Panc1 (cell line): Measurements from ENCODE around the gene HEPACAM. TPM values are rescaled to one million over a fixed set of nuclear protein-coding genes. Genes with fewer than 3 reads are reported as not detected.

Source experiments
- ATAC-seq: fragments of 200-7000 bp; cut with Tn5 transposase; 2 replicates; pipeline ENCODE4 v1.9.1; 2020; ENCODE audit warnings: mild to moderate bottlenecking, moderate library complexity
- BruUV-seq: library from RNA; stranded (reverse); fragments of 400-500 nt; replicated peaks from 2 replicates; lab custom pipeline; 2021; lab: Mats Ljungman, UMichigan
- CTCF ChIA-PET: fragments of 300-600 bp; sonication (Branson Sonifier 250); formaldehyde crosslinking; loops from one replicate; lab custom pipeline; 2022; ENCODE audit warnings: antibody characterized with exemption; lab: Charles Lee
- POLR2A ChIA-PET: fragments of 300-600 bp; sonication (Branson Sonifier 250); formaldehyde crosslinking; loops from one replicate; lab custom pipeline; 2022; ENCODE audit warnings: antibody characterized with exemption; lab: Charles Lee
- DNase-seq: peaks from one replicate; pipeline ENCODE4 v3.0.0-alpha.2; 2010; ENCODE audit warnings: low read depth, low spot score
- H3K27ac ChIP-seq: 2 replicates; pipeline ENCODE4 v1.5.1; 2011; ENCODE audit warnings: mild to moderate bottlenecking, low read length, inconsistent platforms
- H3K27me3 ChIP-seq: fragments of 200-500 bp; sonication (Bioruptor generic); 2 replicates; pipeline ENCODE4 v1.6.0; 2014; ENCODE audit warnings: low read length, inconsistent platforms; ENCODE audit not compliant: control insufficient read depth, insufficient read depth
- H3K36me3 ChIP-seq: fragments of 200-500 bp; sonication (Bioruptor generic); 2 replicates; pipeline ENCODE4 v1.5.1; 2014; ENCODE audit warnings: inconsistent platforms, mild to moderate bottlenecking, low read length, moderate library complexity; ENCODE audit not compliant: control insufficient read depth, insufficient read depth
- H3K4me1 ChIP-seq: 2 replicates; pipeline ENCODE4 v1.5.1; 2011; ENCODE audit warnings: inconsistent platforms, mild to moderate bottlenecking, low read length, moderate library complexity; ENCODE audit not compliant: control insufficient read depth, insufficient read depth
- H3K4me3 ChIP-seq, 2 experiments: 2 replicates each; pipeline ENCODE4 v1.5.1; 2011 to 2012; ENCODE audit warnings: low read depth in 2 of 2, low read length in 2 of 2, mild to moderate bottlenecking in 2 of 2, inconsistent platforms in 1 of 2, moderate library complexity in 1 of 2
- H3K9me3 ChIP-seq: fragments of 200-500 bp; sonication (Bioruptor generic); 2 replicates; pipeline ENCODE4 v1.5.1; 2014; ENCODE audit warnings: low read depth, mild to moderate bottlenecking, inconsistent platforms, low read length, moderate library complexity; ENCODE audit not compliant: control insufficient read depth, insufficient read depth
- CTCF ChIP-seq: fragments of 450-650 bp; IDR thresholded peaks from 2 replicates; pipeline ENCODE4 v1.5.1; 2017; ENCODE audit warnings: mild to moderate bottlenecking
- POLR2AphosphoS5 ChIP-seq: IDR thresholded peaks from 2 replicates; pipeline ENCODE4 v1.6.1; 2012; ENCODE audit warnings: mild to moderate bottlenecking, low read depth, low read length, moderate library complexity
- SIN3A ChIP-seq: IDR thresholded peaks from 2 replicates; pipeline ENCODE4 v1.6.1; 2012; ENCODE audit warnings: low read depth, mild to moderate bottlenecking, low read length, moderate library complexity, borderline replicate concordance; ENCODE audit not compliant: insufficient read depth
- TCF7L2 ChIP-seq: IDR thresholded peaks from 2 replicates; pipeline ENCODE4 v1.6.1; 2011; ENCODE audit warnings: mild to moderate bottlenecking, low read depth, low read length, inconsistent platforms
- in situ Hi-C: cut with HindIII; loops from 2 replicates; pipeline ENCODE4 v1.10.0; 2016; ENCODE audit warnings: low sequenced_read_pairs, low pct_unique_long_range_greater_than_20kb
- intact Hi-C: fragments of 100-400 bp; cut with micrococcal nuclease; formaldehyde crosslinking; loops from one replicate; pipeline ENCODE4 v1.10.0; 2022; ENCODE audit not compliant: unreplicated experiment
- total RNA-seq: library from RNA; stranded (reverse); gene quantifications from one replicate; pipeline ENCODE4 v1.2.1, GENCODE V29; 2021; ENCODE audit not compliant: unreplicated experiment
- TF ChIP-seq, protein P1 (sequence below), 2 experiments: IDR thresholded peaks; 2 replicates each; pipeline ENCODE4 v1.6.1; 2011 to 2012; ENCODE audit warnings: low read depth in 2 of 2, control low read depth in 1 of 2, low read length in 1 of 2, mild to moderate bottlenecking in 1 of 2, moderate library complexity in 1 of 2; ENCODE audit not compliant: insufficient read depth in 1 of 2

HEPACAM gene
- total RNA-seq, 1 experiment from 2014 or later = not detected

DNA sequence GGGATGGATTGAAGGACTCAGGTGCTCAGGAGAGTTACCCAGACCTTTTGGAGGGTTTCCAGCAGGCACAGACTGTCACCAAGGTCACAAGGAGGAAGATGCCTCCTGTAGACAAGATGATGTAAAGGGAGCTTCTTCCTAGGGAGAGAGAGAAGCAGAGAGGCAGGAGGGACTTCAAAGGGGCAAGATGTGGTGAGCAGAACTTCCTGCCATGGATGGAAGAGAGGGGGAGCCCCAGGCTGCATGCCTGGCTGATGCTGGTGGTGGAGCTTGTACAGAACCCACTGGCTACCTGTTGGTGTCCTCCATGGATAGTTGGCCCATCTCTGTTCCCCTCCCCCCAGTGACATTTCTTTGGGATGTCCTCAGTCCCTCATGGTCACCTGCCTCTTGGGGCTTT is 12.6 kb downstream of the HEPACAM start:
- ChIA-PET CTCF (no interaction called here), POLR2A (no interaction called here)
- BruUV-seq = no TSS peak
- TF ChIP-seq POLR2AphosphoS5 (no peak), SIN3A (no peak), TCF7L2 (no peak), CTCF (no peak)
- TF ChIP-seq, protein P1, sequence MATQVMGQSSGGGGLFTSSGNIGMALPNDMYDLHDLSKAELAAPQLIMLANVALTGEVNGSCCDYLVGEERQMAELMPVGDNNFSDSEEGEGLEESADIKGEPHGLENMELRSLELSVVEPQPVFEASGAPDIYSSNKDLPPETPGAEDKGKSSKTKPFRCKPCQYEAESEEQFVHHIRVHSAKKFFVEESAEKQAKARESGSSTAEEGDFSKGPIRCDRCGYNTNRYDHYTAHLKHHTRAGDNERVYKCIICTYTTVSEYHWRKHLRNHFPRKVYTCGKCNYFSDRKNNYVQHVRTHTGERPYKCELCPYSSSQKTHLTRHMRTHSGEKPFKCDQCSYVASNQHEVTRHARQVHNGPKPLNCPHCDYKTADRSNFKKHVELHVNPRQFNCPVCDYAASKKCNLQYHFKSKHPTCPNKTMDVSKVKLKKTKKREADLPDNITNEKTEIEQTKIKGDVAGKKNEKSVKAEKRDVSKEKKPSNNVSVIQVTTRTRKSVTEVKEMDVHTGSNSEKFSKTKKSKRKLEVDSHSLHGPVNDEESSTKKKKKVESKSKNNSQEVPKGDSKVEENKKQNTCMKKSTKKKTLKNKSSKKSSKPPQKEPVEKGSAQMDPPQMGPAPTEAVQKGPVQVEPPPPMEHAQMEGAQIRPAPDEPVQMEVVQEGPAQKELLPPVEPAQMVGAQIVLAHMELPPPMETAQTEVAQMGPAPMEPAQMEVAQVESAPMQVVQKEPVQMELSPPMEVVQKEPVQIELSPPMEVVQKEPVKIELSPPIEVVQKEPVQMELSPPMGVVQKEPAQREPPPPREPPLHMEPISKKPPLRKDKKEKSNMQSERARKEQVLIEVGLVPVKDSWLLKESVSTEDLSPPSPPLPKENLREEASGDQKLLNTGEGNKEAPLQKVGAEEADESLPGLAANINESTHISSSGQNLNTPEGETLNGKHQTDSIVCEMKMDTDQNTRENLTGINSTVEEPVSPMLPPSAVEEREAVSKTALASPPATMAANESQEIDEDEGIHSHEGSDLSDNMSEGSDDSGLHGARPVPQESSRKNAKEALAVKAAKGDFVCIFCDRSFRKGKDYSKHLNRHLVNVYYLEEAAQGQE (IDR thresholded peaks at IDR 0.05; ENCODE audit: insufficient read depth in 1 of 2, low read depth in 2 of 2, low read length in 1 of 2) = no peak
- in situ Hi-C loops = no loop called here
- DNase-seq = no peak
- no peak overlapping the region for H3K4me3 ChIP-seq
- H3K9me3 ChIP-seq = no peaks in the 10 kb centered on the region
- no peaks in the 10 kb centered on the region for H3K36me3 ChIP-seq
- no peak overlapping the region for H3K27ac ChIP-seq
- no peaks in the 10 kb centered on the region; the same call in 1 of the 2 replicates for H3K27me3 ChIP-seq
- no peak for ATAC-seq
- intact Hi-C loops = no loop called here
- H3K4me1 ChIP-seq = no peaks in the 10 kb centered on the region

GRCh38 chr11:124922831-124923230 is 13.0 kb downstream of the HEPACAM start:
- BruUV-seq = no TSS peak
- H3K9me3 ChIP-seq = no peaks in the 10 kb centered on the region
- intact Hi-C loops (no loop called here), in situ Hi-C loops (no loop called here)
- H3K27ac ChIP-seq = no peak overlapping the region
- H3K27me3 ChIP-seq = no peaks in the 10 kb centered on the region; the same call in 1 of the 2 replicates
- no peaks in the 10 kb centered on the region for H3K4me1 ChIP-seq
- ChIA-PET POLR2A (no interaction called here), CTCF (no interaction called here)
- ATAC-seq = no peak
- TF ChIP-seq, protein P1 (IDR thresholded peaks at IDR 0.05; ENCODE audit: insufficient read depth in 1 of 2, low read depth in 2 of 2, low read length in 1 of 2) = no peak
- no peak for TF ChIP-seq TCF7L2
- no peak for TF ChIP-seq POLR2AphosphoS5
- TF ChIP-seq SIN3A = no peak
- TF ChIP-seq CTCF = no peak
- no peak for DNase-seq
- H3K4me3 ChIP-seq = no peak overlapping the region
- H3K36me3 ChIP-seq = no peaks in the 10 kb centered on the region
